KMS-11 (cell line): ENCODE results near the gene KLHL29.

Source experiments
- H2AFZ ChIP-seq: fragments of 200-600 bp; sonication (generic); 2 replicates; pipeline ENCODE4 v1.6.1; 2016; ENCODE audit warnings: antibody characterized with exemption, mixed run types, low read depth
- H3K27ac ChIP-seq: fragments of 200-600 bp; sonication (generic); 2 replicates; pipeline ENCODE4 v1.6.1; 2016; ENCODE audit warnings: mild to moderate bottlenecking, mixed run types
- H3K27me3 ChIP-seq: fragments of 200-600 bp; sonication (generic); 2 replicates; pipeline ENCODE4 v1.6.1; 2017; ENCODE audit warnings: mild to moderate bottlenecking, low read depth, mixed run types, moderate library complexity; ENCODE audit not compliant: insufficient read depth
- H3K36me3 ChIP-seq: fragments of 200-600 bp; sonication (generic); 2 replicates; pipeline ENCODE4 v1.6.1; 2017; ENCODE audit warnings: mild to moderate bottlenecking, mixed run types; ENCODE audit not compliant: insufficient read depth
- H3K4me1 ChIP-seq: fragments of 200-600 bp; sonication (generic); 2 replicates; pipeline ENCODE4 v1.6.1; 2016; ENCODE audit warnings: mild to moderate bottlenecking, low read depth, mixed run types; ENCODE audit not compliant: poor library complexity, severe bottlenecking
- H3K4me2 ChIP-seq: fragments of 200-600 bp; sonication (generic); 2 replicates; pipeline ENCODE4 v1.7.0; 2016; ENCODE audit warnings: mild to moderate bottlenecking, mixed run types
- H3K4me3 ChIP-seq: fragments of 200-600 bp; sonication (generic); IDR thresholded peaks from 2 replicates; pipeline ENCODE4 v1.6.1; 2017; ENCODE audit warnings: low read depth, low read length, mixed read lengths; ENCODE audit not compliant: insufficient read depth
- H3K79me2 ChIP-seq: fragments of 200-600 bp; sonication (generic); 2 replicates; pipeline ENCODE4 v1.6.1; 2016; ENCODE audit warnings: low read depth, mixed run types; ENCODE audit not compliant: insufficient read depth
- H3K9ac ChIP-seq: fragments of 200-600 bp; sonication (generic); 2 replicates; pipeline ENCODE4 v1.6.1; 2016; ENCODE audit warnings: mild to moderate bottlenecking, mixed run types
- H4K20me1 ChIP-seq: fragments of 200-600 bp; sonication (generic); 2 replicates; pipeline ENCODE4 v1.6.1; 2016; ENCODE audit warnings: mild to moderate bottlenecking, mixed run types; ENCODE audit not compliant: insufficient read depth
- TF ChIP-seq, protein P1 (sequence below): fragments of 200-600 bp; sonication (generic); conservative IDR thresholded peaks from 2 replicates; pipeline ENCODE4 v1.6.1; 2017; ENCODE audit warnings: low read depth, mild to moderate bottlenecking, antibody characterized with exemption, low read length, moderate library complexity, mixed read lengths

KLHL29 gene

DNA sequence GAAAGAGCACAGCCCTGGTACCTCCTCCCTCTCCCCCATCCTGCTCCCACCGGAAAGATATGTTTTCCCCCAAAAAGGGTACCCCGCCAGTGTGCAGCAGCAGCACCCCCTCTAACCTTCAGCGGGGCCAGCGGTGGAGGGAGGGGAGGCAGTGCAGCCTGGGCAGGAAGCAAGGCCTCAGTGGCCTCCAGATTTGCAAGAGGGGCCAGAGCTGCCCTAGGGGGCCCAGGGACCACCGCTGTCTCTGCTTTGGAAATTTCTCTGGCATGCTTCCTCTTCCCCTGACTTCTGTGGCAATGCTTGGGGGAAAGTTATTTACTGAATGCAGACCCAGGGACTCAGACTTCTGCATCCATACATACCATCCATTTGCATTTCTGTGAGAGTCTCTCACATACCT is 111.5 kb downstream of the KLHL29 start:
- no peaks in the 10 kb centered on the region for H3K36me3 ChIP-seq
- H3K4me1 ChIP-seq, result no peaks in the 10 kb centered on the region
- TF ChIP-seq, protein P1, sequence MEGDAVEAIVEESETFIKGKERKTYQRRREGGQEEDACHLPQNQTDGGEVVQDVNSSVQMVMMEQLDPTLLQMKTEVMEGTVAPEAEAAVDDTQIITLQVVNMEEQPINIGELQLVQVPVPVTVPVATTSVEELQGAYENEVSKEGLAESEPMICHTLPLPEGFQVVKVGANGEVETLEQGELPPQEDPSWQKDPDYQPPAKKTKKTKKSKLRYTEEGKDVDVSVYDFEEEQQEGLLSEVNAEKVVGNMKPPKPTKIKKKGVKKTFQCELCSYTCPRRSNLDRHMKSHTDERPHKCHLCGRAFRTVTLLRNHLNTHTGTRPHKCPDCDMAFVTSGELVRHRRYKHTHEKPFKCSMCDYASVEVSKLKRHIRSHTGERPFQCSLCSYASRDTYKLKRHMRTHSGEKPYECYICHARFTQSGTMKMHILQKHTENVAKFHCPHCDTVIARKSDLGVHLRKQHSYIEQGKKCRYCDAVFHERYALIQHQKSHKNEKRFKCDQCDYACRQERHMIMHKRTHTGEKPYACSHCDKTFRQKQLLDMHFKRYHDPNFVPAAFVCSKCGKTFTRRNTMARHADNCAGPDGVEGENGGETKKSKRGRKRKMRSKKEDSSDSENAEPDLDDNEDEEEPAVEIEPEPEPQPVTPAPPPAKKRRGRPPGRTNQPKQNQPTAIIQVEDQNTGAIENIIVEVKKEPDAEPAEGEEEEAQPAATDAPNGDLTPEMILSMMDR, result no peak
- no peak overlapping the region for H3K27ac ChIP-seq
- H2AFZ ChIP-seq, result no peak overlapping the region
- H3K27me3 ChIP-seq, result no peaks in the 10 kb centered on the region
- H3K79me2 ChIP-seq, result no peaks in the 10 kb centered on the region
- H3K4me3 ChIP-seq, result no peak overlapping the region
- H4K20me1 ChIP-seq, result no peaks in the 10 kb centered on the region
- H3K9ac ChIP-seq, result no peak overlapping the region
- H3K4me2 ChIP-seq, result no peak overlapping the region

DNA sequence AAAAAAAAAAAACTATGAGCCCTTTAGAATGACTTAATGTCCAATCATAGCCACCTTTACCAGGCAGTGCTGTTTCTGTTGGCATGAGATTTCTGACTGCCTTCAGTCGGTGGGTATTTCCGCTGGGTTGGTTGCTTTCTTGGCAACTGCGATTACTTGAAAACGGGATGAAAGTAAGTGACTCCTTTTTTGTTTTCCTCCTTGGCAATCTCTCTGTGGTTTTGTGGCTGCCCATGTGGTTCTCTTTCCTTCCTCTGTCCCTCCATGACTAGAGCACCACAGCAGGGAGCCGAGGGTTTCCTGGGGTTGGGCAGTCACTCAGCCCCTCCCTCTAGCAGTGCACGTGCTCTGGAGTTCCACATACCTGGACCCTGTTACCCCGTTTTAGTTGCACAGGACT is 112.1 kb downstream of the KLHL29 start:
- Histone ChIP-seq H3K4me1 (no peaks in the 10 kb centered on the region), H2AFZ (no peak overlapping the region), H3K79me2 (no peaks in the 10 kb centered on the region), H3K27me3 (no peaks in the 10 kb centered on the region), H3K4me2 (no peak overlapping the region), H4K20me1 (no peaks in the 10 kb centered on the region), H3K36me3 (no peaks in the 10 kb centered on the region), H3K27ac (no peak overlapping the region), H3K4me3 (no peak overlapping the region), H3K9ac (no peak overlapping the region)
- TF ChIP-seq, protein P1, result no peak

DNA sequence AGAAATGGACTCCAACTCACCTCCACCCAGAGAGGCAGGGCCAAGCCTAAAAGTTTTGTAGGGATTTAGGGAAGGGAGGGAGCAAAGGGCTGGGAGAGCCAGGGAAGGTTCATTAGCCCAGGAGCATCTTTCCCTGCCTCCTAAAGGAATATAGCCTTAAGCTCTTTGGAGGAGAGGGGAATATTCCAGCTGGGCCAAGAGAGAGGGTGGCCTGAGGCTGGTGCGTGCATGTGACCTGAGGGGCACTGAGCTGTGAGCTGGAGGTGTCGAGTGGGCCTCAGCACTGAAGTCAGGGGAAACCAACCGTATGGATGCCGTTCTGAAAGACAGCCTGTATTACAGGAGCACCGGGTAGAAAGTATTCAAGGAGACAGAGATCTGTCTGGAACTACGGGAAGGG is 112.6 kb downstream of the KLHL29 start:
- H3K27ac ChIP-seq, result no peak overlapping the region
- no peaks in the 10 kb centered on the region for H3K4me1 ChIP-seq

DNA sequence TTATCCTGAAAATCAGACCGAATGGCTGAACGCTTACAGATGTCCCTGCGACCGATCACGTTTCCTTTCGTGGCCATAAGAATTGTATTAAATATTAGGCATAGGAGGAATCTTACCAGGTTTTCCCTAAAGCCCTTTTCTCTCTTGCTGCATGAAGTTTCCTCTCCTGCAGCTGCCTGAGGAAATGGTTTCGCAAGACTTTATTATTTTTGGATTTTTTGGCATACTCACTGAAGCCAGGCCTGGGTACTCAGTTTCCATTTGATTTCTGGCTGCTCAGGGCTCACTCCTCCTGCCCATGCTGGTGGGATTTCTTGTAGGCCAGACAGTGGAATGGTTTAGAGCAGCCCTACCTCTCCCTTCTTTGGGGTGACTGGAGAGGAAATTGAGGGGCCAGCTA is 114.0 kb downstream of the KLHL29 start:
- Histone ChIP-seq H3K4me1 (no peaks in the 10 kb centered on the region), H3K4me3 (no peak overlapping the region), H3K9ac (no peak overlapping the region), H3K27me3 (no peaks in the 10 kb centered on the region), H3K4me2 (no peak overlapping the region), H3K79me2 (no peaks in the 10 kb centered on the region), H4K20me1 (no peaks in the 10 kb centered on the region), H3K27ac (no peak overlapping the region), H2AFZ (no peak overlapping the region), H3K36me3 (no peaks in the 10 kb centered on the region)
- TF ChIP-seq, protein P1, result no peak

More for the DNA sequence above, 112.6 kb downstream of the KLHL29 start:
- Histone ChIP-seq H3K27me3 (no peaks in the 10 kb centered on the region), H3K9ac (no peak overlapping the region), H4K20me1 (no peaks in the 10 kb centered on the region), H3K4me3 (no peak overlapping the region), H3K36me3 (no peaks in the 10 kb centered on the region), H3K79me2 (no peaks in the 10 kb centered on the region), H3K4me2 (no peak overlapping the region), H2AFZ (no peak overlapping the region)
- TF ChIP-seq, protein P1, result no peak
